Loucy (cell line): ENCODE data around the gene STXBP4.

ENCODE experiments used
- H2AFZ ChIP-seq: fragments of 200-600 bp; sonication (generic); 2 replicates; pipeline ENCODE4 v1.6.0; 2016; ENCODE audit warnings: antibody characterized with exemption, mild to moderate bottlenecking, low read length, moderate library complexity
- H3F3A ChIP-seq: fragments of 200-600 bp; 2 replicates; pipeline ENCODE4 v1.6.0; 2016; ENCODE audit warnings: antibody characterized with exemption, low read depth, mild to moderate bottlenecking
- H3K27me3 ChIP-seq: fragments of 200-600 bp; sonication (generic); 2 replicates; pipeline ENCODE4 v1.6.1; 2014; ENCODE audit warnings: low read length, mild to moderate bottlenecking; ENCODE audit not compliant: insufficient read depth, poor library complexity, severe bottlenecking
- H3K36me3 ChIP-seq: fragments of 200-600 bp; sonication (generic); 2 replicates; pipeline ENCODE4 v1.6.1; 2016; ENCODE audit warnings: low read length; ENCODE audit not compliant: insufficient read depth
- H3K4me1 ChIP-seq: fragments of 200-600 bp; sonication (generic); 2 replicates; pipeline ENCODE4 v1.5.1; 2014; ENCODE audit warnings: low read length, mild to moderate bottlenecking; ENCODE audit not compliant: insufficient read depth, poor library complexity, severe bottlenecking
- H3K4me2 ChIP-seq: fragments of 200-600 bp; sonication (generic); 2 replicates; pipeline ENCODE4 v1.6.0; 2014; ENCODE audit warnings: antibody characterized with exemption, low read length, low read depth, mild to moderate bottlenecking; ENCODE audit not compliant: poor library complexity, severe bottlenecking
- H3K4me3 ChIP-seq: fragments of 200-600 bp; sonication (generic); 2 replicates; pipeline ENCODE4 v1.5.1; 2014; ENCODE audit warnings: low read length, mild to moderate bottlenecking, mixed read lengths; ENCODE audit not compliant: poor library complexity, severe bottlenecking
- H3K79me2 ChIP-seq: fragments of 200-600 bp; sonication (generic); 2 replicates; pipeline ENCODE4 v1.6.1; 2014; ENCODE audit warnings: low read length; ENCODE audit not compliant: insufficient read depth
- H3K9ac ChIP-seq: fragments of 200-600 bp; sonication (generic); 2 replicates; pipeline ENCODE4 v1.6.0; 2014; ENCODE audit warnings: mild to moderate bottlenecking, low read depth, low read length, moderate library complexity; ENCODE audit not compliant: poor library complexity, severe bottlenecking
- H3K9me2 ChIP-seq: fragments of 200-600 bp; sonication (generic); replicated peaks from 2 replicates; pipeline ENCODE4 v1.6.1; 2016; ENCODE audit warnings: low read depth, low read length, mixed read lengths
- H3K9me3 ChIP-seq: fragments of 200-600 bp; sonication (generic); 2 replicates; pipeline ENCODE4 v1.6.1; 2014; ENCODE audit warnings: mild to moderate bottlenecking, antibody characterized with exemption, low read length, low read depth; ENCODE audit not compliant: insufficient read depth
- H4K20me1 ChIP-seq: fragments of 200-600 bp; sonication (generic); 2 replicates; pipeline ENCODE4 v1.6.0; 2014; ENCODE audit warnings: antibody characterized with exemption, low read length, mild to moderate bottlenecking; ENCODE audit not compliant: insufficient read depth, poor library complexity, severe bottlenecking
- CTCF ChIP-seq: fragments of 200-600 bp; sonication (generic); conservative IDR thresholded peaks from 2 replicates; pipeline ENCODE4 v1.5.1; 2014; ENCODE audit warnings: mild to moderate bottlenecking, antibody characterized with exemption, low read length
- EZH2phosphoT487 ChIP-seq: fragments of 200-600 bp; IDR thresholded peaks from 2 replicates; pipeline ENCODE4 v1.6.1; 2018; ENCODE audit warnings: antibody characterized with exemption, mild to moderate bottlenecking, moderate library complexity, borderline replicate concordance

The STXBP4 gene

DNA sequence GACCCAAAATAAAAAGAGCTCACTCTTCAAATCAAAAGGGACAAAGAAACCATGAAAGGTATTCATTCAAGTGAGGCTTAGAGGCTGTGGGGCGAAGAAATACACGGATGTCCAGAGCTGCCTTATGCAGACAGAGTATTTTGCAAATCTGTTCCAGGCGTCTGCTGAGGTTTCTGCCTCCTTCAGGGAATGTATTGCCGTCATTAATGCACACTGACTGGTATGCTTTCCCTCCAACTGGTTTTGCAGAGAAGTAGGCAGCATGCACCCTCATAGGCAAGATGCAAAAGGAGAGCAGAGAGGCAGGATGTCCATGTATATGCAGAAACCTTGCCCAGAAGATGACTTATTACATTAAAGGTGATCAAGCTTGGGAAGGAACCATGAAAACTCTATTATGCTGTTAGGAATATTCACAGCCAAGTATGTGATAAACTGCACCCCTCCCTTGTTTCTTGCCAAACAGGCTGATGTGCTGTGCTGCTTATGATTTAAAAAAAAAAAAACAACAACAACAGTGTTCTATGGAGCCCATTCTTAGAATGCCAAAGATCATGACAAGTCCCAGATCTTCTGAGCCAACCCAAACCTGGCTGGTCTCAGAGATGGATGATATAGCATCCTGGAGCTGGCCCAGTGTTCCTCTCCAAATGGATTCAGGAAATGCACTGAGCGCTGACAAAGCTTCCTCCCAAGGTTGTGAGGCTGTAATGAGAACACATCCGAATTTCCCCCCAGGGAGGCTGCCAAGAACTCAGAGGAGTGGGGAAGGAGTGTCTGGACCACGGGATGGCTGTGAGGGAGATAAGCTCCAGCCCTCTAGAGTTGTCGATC, 218.6 kb downstream of the STXBP4 start:
- H3K36me3 ChIP-seq: no peaks in the 10 kb centered on the region
- H2AFZ ChIP-seq: no peak overlapping the region
- H3K4me3 ChIP-seq: no peak overlapping the region
- H3K79me2 ChIP-seq: no peaks in the 10 kb centered on the region
- no peaks in the 10 kb centered on the region for H4K20me1 ChIP-seq
- no peaks in the 10 kb centered on the region for H3K27me3 ChIP-seq
- H3K4me2 ChIP-seq: no peak overlapping the region
- H3K9me2 ChIP-seq: no peaks in the 10 kb centered on the region
- TF ChIP-seq EZH2phosphoT487 (no peak), CTCF (no peak)
- H3F3A ChIP-seq: no peaks in the 10 kb centered on the region
- no peaks in the 10 kb centered on the region for H3K4me1 ChIP-seq
- H3K9me3 ChIP-seq: no peaks in the 10 kb centered on the region
- no peak overlapping the region for H3K9ac ChIP-seq

DNA sequence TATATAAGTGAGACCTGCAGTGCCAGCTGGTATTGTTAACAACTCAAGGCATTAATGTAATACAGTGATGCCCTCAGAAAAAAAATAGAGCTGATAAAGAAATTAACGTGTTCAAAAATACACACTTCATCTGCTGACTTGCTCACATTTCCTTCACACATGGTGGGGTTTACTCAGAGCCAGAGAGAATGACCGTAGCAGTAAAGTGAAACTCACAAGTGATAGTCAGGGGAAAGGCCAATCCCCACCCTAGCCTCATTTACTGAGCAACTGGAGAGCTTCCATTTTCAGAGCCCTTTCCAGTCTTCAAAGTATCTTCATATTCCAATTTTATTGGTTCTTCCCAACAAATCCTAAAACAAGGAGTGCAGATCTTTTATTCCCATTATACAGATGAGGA, 222.2 kb downstream of the STXBP4 start:
- TF ChIP-seq CTCF (no peak), EZH2phosphoT487 (no peak)
- no peaks in the 10 kb centered on the region for H3K4me1 ChIP-seq
- H3F3A ChIP-seq: no peaks in the 10 kb centered on the region
- H2AFZ ChIP-seq: no peak overlapping the region
- H3K4me3 ChIP-seq: no peak overlapping the region
- H4K20me1 ChIP-seq: no peaks in the 10 kb centered on the region
- H3K9ac ChIP-seq: no peak overlapping the region
- no peaks in the 10 kb centered on the region for H3K27me3 ChIP-seq
- H3K36me3 ChIP-seq: no peaks in the 10 kb centered on the region
- H3K4me2 ChIP-seq: no peak overlapping the region
- no peaks in the 10 kb centered on the region for H3K79me2 ChIP-seq
- H3K9me3 ChIP-seq: no peaks in the 10 kb centered on the region
- no peaks in the 10 kb centered on the region for H3K9me2 ChIP-seq

DNA sequence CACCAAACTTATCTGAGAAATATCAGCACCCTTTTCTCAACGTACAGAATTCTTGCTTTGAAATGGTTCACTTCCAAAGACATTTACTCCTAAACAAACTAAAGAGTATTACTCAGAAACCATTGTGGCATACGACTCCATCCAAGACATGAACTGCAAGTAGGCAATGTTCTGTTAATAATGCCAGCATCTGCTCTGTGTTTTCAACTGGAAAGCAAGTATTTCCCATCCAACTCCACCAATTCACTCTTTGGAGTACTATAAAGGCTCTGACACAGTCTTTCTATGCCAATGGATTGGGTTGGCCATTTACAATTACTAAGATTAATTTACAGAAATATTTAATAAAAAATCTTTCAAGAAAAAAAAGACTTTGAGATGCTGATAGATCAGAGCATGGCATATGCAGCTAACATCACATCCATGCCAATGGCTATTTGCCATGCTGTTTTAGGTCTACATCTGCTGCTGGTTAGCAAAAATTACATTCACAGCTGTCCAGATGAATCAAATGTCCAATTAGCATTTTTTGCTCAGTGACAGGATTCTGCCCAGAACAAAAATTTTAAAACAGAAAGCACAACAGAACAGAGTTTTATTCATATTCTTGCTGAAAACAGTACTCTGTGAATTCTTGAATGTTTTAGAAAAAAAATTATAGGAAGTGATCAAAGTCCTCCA, 230.3 kb downstream of the STXBP4 start:
- H3K4me1 ChIP-seq: no peaks in the 10 kb centered on the region
- no peak for TF ChIP-seq EZH2phosphoT487
- TF ChIP-seq CTCF: no peak

More for the DNA sequence above, 230.3 kb downstream of the STXBP4 start:
- no peak overlapping the region for H3K4me3 ChIP-seq
- H3K4me2 ChIP-seq: no peak overlapping the region
- H3K9ac ChIP-seq: no peak overlapping the region
- H3K79me2 ChIP-seq: no peaks in the 10 kb centered on the region
- H3K27me3 ChIP-seq: no peaks in the 10 kb centered on the region
- H4K20me1 ChIP-seq: no peaks in the 10 kb centered on the region
- no peaks in the 10 kb centered on the region for H3F3A ChIP-seq
- H3K36me3 ChIP-seq: no peaks in the 10 kb centered on the region
- no peaks in the 10 kb centered on the region for H3K9me2 ChIP-seq
- H3K9me3 ChIP-seq: no peaks in the 10 kb centered on the region
- H2AFZ ChIP-seq: no peak overlapping the region; the same call in 1 of the 2 replicates
